Measurements from ENCODE around the gene B3GALNT2.
"Not testable (repeated sequence)": the region's sequence is repeated elsewhere in the genome, so short reads cannot be mapped to it uniquely, and the experiment has no call there.

The B3GALNT2 gene

GRCh38 chr1:235491644-235492043 lies 12.6 kb downstream of the B3GALNT2 start:
- Mint-ChIP-seq H3K27ac (no peak overlapping the region), H3K4me1 (ENCODE audit: low read depth) (peaks cover 17% of the 10 kb centered on the region), H3K9me3 (no peaks in the 10 kb centered on the region), H3K36me3 (ENCODE audit: low read depth) (peaks cover 11% of the 10 kb centered on the region), H3K4me3 (no peak overlapping the region), H3K27me3 (ENCODE audit: low read depth) (peaks cover 2% of the 10 kb centered on the region)
- no peak for DNase-seq (ENCODE audit: low spot score)

GRCh38 chr1:235486321-235486720 lies 17.9 kb downstream of the B3GALNT2 start:
- H3K9me3 Mint-ChIP-seq: no peaks in the 10 kb centered on the region

GRCh38 chr1:235485558-235485957 lies 18.7 kb downstream of the B3GALNT2 start:
- Mint-ChIP-seq H3K36me3 (ENCODE audit: low read depth) (peaks cover 9% of the 10 kb centered on the region), H3K4me1 (ENCODE audit: low read depth) (no peaks in the 10 kb centered on the region), H3K4me3 (no peak overlapping the region), H3K27me3 (ENCODE audit: low read depth) (no peaks in the 10 kb centered on the region), H3K9me3 (no peaks in the 10 kb centered on the region), H3K27ac (no peak overlapping the region)
- DNase-seq (ENCODE audit: low spot score): no peak

More at GRCh38 chr1:235486321-235486720, 17.9 kb downstream of the B3GALNT2 start:
- DNase-seq (ENCODE audit: low spot score): no peak
- H3K36me3 Mint-ChIP-seq (ENCODE audit: low read depth): peaks cover 7% of the 10 kb centered on the region
- H3K4me3 Mint-ChIP-seq: no peak overlapping the region
- no peaks in the 10 kb centered on the region for H3K27me3 Mint-ChIP-seq (ENCODE audit: low read depth)
- H3K27ac Mint-ChIP-seq: no peak overlapping the region
- no peaks in the 10 kb centered on the region for H3K4me1 Mint-ChIP-seq (ENCODE audit: low read depth)

GRCh38 chr1:235483090-235483489 lies 21.2 kb downstream of the B3GALNT2 start:
- peaks cover 10% of the 10 kb centered on the region for H3K36me3 Mint-ChIP-seq (ENCODE audit: low read depth)
- no peak for DNase-seq (ENCODE audit: low spot score)
- no peak overlapping the region for H3K27ac Mint-ChIP-seq
- H3K9me3 Mint-ChIP-seq: no peaks in the 10 kb centered on the region
- H3K4me1 Mint-ChIP-seq (ENCODE audit: low read depth): no peaks in the 10 kb centered on the region
- no peak overlapping the region for H3K4me3 Mint-ChIP-seq
- H3K27me3 Mint-ChIP-seq (ENCODE audit: low read depth): no peaks in the 10 kb centered on the region

GRCh38 chr1:235473806-235474205 lies 30.4 kb downstream of the B3GALNT2 start:
- Mint-ChIP-seq H3K36me3 (ENCODE audit: low read depth) (peaks cover 8% of the 10 kb centered on the region), H3K27ac (no peak overlapping the region), H3K4me3 (no peak overlapping the region), H3K4me1 (ENCODE audit: low read depth) (peaks cover 2% of the 10 kb centered on the region), H3K9me3 (no peaks in the 10 kb centered on the region), H3K27me3 (ENCODE audit: low read depth) (no peaks in the 10 kb centered on the region)
- DNase-seq (ENCODE audit: low spot score): no peak

- Mint-ChIP-seq H3K4me1 (ENCODE audit: low read depth) (peaks cover 2% of the 10 kb centered on the region), H3K36me3 (ENCODE audit: low read depth) (no peaks in the 10 kb centered on the region), H3K4me3 (no peak overlapping the region)
Measured at GRCh38 chr1:235470741-235471439, 33.4 kb downstream of the B3GALNT2 start.

GRCh38 chr1:235469897-235470296 lies 34.4 kb downstream of the B3GALNT2 start:
- H3K4me3 Mint-ChIP-seq; DNase-seq (ENCODE audit: low spot score); H3K27me3 Mint-ChIP-seq (ENCODE audit: low read depth); H3K4me1 Mint-ChIP-seq (ENCODE audit: low read depth); H3K9me3 Mint-ChIP-seq; H3K36me3 Mint-ChIP-seq (ENCODE audit: low read depth); H3K27ac Mint-ChIP-seq: not testable (repeated sequence)

More at GRCh38 chr1:235470741-235471439, 33.4 kb downstream of the B3GALNT2 start:
- H3K27me3 Mint-ChIP-seq (ENCODE audit: low read depth): no peaks in the 10 kb centered on the region
- no peak overlapping the region for H3K27ac Mint-ChIP-seq
- H3K9me3 Mint-ChIP-seq: no peaks in the 10 kb centered on the region
- DNase-seq (ENCODE audit: low spot score): no peak

- DNase-seq (ENCODE audit: low spot score): no peak
- peaks cover 7% of the 10 kb centered on the region for H3K4me1 Mint-ChIP-seq (ENCODE audit: low read depth)
Measured at GRCh38 chr1:235468970-235469369, 35.3 kb downstream of the B3GALNT2 start.

GRCh38 chr1:235468004-235468403 lies 36.2 kb downstream of the B3GALNT2 start:
- no peaks in the 10 kb centered on the region for H3K36me3 Mint-ChIP-seq (ENCODE audit: low read depth)
- H3K27ac Mint-ChIP-seq: no peak overlapping the region
- H3K27me3 Mint-ChIP-seq (ENCODE audit: low read depth): no peaks in the 10 kb centered on the region
- H3K4me3 Mint-ChIP-seq: no peak overlapping the region
- no peak for DNase-seq (ENCODE audit: low spot score)
- H3K9me3 Mint-ChIP-seq: no peaks in the 10 kb centered on the region
- peaks cover 5% of the 10 kb centered on the region for H3K4me1 Mint-ChIP-seq (ENCODE audit: low read depth)

More at GRCh38 chr1:235468970-235469369, 35.3 kb downstream of the B3GALNT2 start:
- no peaks in the 10 kb centered on the region for H3K27me3 Mint-ChIP-seq (ENCODE audit: low read depth)
- no peak overlapping the region for H3K4me3 Mint-ChIP-seq
- no peaks in the 10 kb centered on the region for H3K36me3 Mint-ChIP-seq (ENCODE audit: low read depth)
- H3K27ac Mint-ChIP-seq: no peak overlapping the region
- no peaks in the 10 kb centered on the region for H3K9me3 Mint-ChIP-seq

- no peak overlapping the region for H3K4me3 Mint-ChIP-seq
- peaks cover 2% of the 10 kb centered on the region for H3K36me3 Mint-ChIP-seq (ENCODE audit: low read depth)
- H3K4me1 Mint-ChIP-seq (ENCODE audit: low read depth): peaks cover 19% of the 10 kb centered on the region
- no peak for DNase-seq (ENCODE audit: low spot score)
- no peak overlapping the region for H3K27ac Mint-ChIP-seq
- no peaks in the 10 kb centered on the region for H3K9me3 Mint-ChIP-seq
- no peaks in the 10 kb centered on the region for H3K27me3 Mint-ChIP-seq (ENCODE audit: low read depth)
Measured at GRCh38 chr1:235465066-235465465, 39.2 kb downstream of the B3GALNT2 start.

GRCh38 chr1:235462832-235463231 lies 41.4 kb downstream of the B3GALNT2 start:
- not testable (repeated sequence) for DNase-seq (ENCODE audit: low spot score); H3K27ac Mint-ChIP-seq

GRCh38 chr1:235461954-235462353 lies 42.3 kb downstream of the B3GALNT2 start:
- no peak overlapping the region for H3K4me3 Mint-ChIP-seq
- no peaks in the 10 kb centered on the region for H3K9me3 Mint-ChIP-seq
- peaks cover 2% of the 10 kb centered on the region for H3K36me3 Mint-ChIP-seq (ENCODE audit: low read depth)
- DNase-seq (ENCODE audit: low spot score): no peak
- no peak overlapping the region for H3K27ac Mint-ChIP-seq
- H3K4me1 Mint-ChIP-seq (ENCODE audit: low read depth): peaks cover 19% of the 10 kb centered on the region
- no peaks in the 10 kb centered on the region for H3K27me3 Mint-ChIP-seq (ENCODE audit: low read depth)

More at GRCh38 chr1:235462832-235463231, 41.4 kb downstream of the B3GALNT2 start:
- not testable (repeated sequence) for H3K4me3 Mint-ChIP-seq; H3K36me3 Mint-ChIP-seq (ENCODE audit: low read depth); H3K27me3 Mint-ChIP-seq (ENCODE audit: low read depth); H3K9me3 Mint-ChIP-seq
- H3K4me1 Mint-ChIP-seq (ENCODE audit: low read depth): peaks cover 19% of the 10 kb centered on the region

GRCh38 chr1:235460770-235461169 lies 43.5 kb downstream of the B3GALNT2 start:
- Mint-ChIP-seq H3K36me3 (ENCODE audit: low read depth) (peaks cover 2% of the 10 kb centered on the region), H3K4me1 (ENCODE audit: low read depth) (peaks cover 19% of the 10 kb centered on the region), H3K9me3 (no peaks in the 10 kb centered on the region), H3K27me3 (ENCODE audit: low read depth) (no peaks in the 10 kb centered on the region), H3K27ac (no peak overlapping the region), H3K4me3 (no peak overlapping the region)
- DNase-seq (ENCODE audit: low spot score): no peak

GRCh38 chr1:235457856-235458255 lies 46.4 kb downstream of the B3GALNT2 start:
- H3K4me3 Mint-ChIP-seq; H3K27ac Mint-ChIP-seq; H3K9me3 Mint-ChIP-seq; DNase-seq (ENCODE audit: low spot score); H3K36me3 Mint-ChIP-seq (ENCODE audit: low read depth); H3K27me3 Mint-ChIP-seq (ENCODE audit: low read depth): not testable (repeated sequence)
- H3K4me1 Mint-ChIP-seq (ENCODE audit: low read depth): peaks cover 12% of the 10 kb centered on the region

GRCh38 chr1:235455823-235456222 lies 48.4 kb downstream of the B3GALNT2 start:
- Mint-ChIP-seq H3K36me3 (ENCODE audit: low read depth) (peaks cover under 1% of the 10 kb centered on the region), H3K27me3 (ENCODE audit: low read depth) (no peaks in the 10 kb centered on the region), H3K27ac (no peak overlapping the region), H3K9me3 (no peaks in the 10 kb centered on the region), H3K4me3 (no peak overlapping the region), H3K4me1 (ENCODE audit: low read depth) (no peaks in the 10 kb centered on the region)
- no peak for DNase-seq (ENCODE audit: low spot score)
